ENCODE measurements around the gene ALKBH3. TPM values are rescaled to one million over a fixed set of nuclear protein-coding genes. Genes with fewer than 3 reads are reported as not detected.

Gene ALKBH3
- 19.1 TPM for total RNA-seq

DNA sequence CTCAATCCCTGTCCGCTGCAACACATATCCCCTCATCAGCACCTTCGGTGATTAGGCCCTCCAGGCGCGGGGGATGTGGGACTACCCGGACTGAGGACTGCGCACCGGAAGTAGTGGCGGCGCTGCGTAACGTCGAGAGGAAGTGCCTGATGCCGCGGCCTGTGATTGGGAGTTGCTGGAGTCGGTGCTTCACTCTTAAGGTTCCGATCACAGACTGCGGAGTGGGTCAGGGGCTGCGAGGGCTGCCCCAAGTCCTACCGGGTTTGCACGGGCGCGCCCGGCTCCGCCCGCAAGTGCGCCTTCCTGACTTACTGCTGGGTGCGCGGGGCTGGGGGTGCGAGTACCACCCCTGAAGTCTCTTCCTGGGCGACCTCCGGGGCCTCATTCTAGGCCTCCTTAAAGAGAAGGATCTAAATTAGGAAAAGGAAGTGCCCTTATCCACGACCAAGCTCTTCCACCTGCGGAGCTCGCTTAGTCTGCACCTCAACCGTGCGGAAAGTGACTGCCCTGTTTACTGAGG, at the start of gene ALKBH3:
Gene ALKBH3, plus strand, starts transcription at position 192 of the 520 bp plus-strand sequence. CDS start 1,822 bp downstream, outside the sequence.
- peak within 1 kb of the TSS; percentile 90 to 92 for H3K4me3 ChIP-seq
- DNase-seq (ENCODE audit: low spot score in 2 of 2): peak; percentile 63 to 96
- intact Hi-C loops (cut with DNase I): no loop called here
- TF ChIP-seq, protein P1, sequence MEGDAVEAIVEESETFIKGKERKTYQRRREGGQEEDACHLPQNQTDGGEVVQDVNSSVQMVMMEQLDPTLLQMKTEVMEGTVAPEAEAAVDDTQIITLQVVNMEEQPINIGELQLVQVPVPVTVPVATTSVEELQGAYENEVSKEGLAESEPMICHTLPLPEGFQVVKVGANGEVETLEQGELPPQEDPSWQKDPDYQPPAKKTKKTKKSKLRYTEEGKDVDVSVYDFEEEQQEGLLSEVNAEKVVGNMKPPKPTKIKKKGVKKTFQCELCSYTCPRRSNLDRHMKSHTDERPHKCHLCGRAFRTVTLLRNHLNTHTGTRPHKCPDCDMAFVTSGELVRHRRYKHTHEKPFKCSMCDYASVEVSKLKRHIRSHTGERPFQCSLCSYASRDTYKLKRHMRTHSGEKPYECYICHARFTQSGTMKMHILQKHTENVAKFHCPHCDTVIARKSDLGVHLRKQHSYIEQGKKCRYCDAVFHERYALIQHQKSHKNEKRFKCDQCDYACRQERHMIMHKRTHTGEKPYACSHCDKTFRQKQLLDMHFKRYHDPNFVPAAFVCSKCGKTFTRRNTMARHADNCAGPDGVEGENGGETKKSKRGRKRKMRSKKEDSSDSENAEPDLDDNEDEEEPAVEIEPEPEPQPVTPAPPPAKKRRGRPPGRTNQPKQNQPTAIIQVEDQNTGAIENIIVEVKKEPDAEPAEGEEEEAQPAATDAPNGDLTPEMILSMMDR (IDR thresholded peaks at IDR 0.05): peak in 1 of 3 experiments; percentile 10
- peaks cover 9 to 13% of the 10 kb centered on the region in 2 donors for H3K4me1 ChIP-seq
- H3K9me3 ChIP-seq: no peaks in the 10 kb centered on the region
- H3K36me3 ChIP-seq: peaks cover 14 to 32% of the 10 kb centered on the region in 2 donors
- no peaks in the 10 kb centered on the region for H3K27me3 ChIP-seq
- peak within 1 kb of the TSS; percentile 65 to 71 for H3K27ac ChIP-seq

DNA sequence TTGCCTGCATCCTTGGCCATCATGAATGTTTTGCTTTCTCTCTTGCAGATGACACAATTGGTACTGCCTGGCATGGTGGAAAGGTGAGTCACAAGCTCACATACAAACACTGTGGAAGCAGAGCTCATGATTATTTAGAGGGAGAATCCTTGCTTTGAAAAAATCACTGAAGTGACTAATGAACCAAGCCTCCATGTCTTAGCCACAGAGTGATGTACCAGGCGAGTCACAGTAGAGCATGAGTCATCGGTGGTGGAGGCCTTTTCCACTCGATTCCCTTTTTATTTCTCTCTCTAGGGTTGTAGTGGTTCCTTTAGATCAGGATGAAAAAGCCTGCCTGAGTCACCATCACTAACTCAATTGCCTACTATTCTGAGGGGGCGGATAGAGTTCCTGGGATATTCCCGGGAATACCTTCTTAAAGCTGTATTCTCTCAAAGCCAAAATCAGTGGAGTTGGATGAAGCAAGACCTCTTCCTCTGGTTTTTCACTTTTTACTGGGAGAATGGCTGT, 49.6 kb upstream of the ALKBH3 start:
- intact Hi-C loops (cut with DNase I): loop anchor here (5.0 kb wide), 1 partner anchor 149 kb away; the partner anchor contains the start of gene HSD17B12
- H3K27ac ChIP-seq: peak overlapping the region; percentile 58 to 70
- DNase-seq (ENCODE audit: low spot score in 2 of 2): peak; percentile 22 to 86
- H3K36me3 ChIP-seq: no peaks in the 10 kb centered on the region
- H3K9me3 ChIP-seq: no peaks in the 10 kb centered on the region
- TF ChIP-seq, protein P1 (IDR thresholded peaks at IDR 0.05): no peak
- H3K4me1 ChIP-seq: peaks cover 0 to 30% of the 10 kb centered on the region in 2 donors
- no peaks in the 10 kb centered on the region for H3K27me3 ChIP-seq
- H3K4me3 ChIP-seq: no peak overlapping the region

DNA sequence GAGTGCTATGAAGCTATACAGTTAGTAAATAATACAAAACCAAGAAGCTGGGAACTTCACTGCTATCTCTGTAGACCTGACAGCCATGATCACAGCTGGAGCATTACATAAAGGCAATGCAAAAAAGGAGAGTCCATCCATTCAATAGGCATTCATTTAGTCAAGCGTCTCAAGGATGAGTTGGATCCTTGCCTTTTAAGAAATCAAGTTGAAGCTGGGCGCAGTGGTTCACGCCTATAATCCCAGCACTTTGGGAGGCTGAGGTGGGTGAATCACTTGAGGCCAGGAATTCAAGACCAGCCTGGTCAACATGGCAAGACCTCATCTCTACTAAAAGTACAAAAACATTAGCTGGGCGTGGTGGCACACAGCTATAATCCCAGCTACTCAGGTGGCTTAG, 48.1 kb upstream of the ALKBH3 start:
- Histone ChIP-seq H3K36me3 (no peaks in the 10 kb centered on the region), H3K27ac (no peak overlapping the region), H3K27me3 (no peaks in the 10 kb centered on the region), H3K9me3 (no peaks in the 10 kb centered on the region), H3K4me3 (no peak overlapping the region), H3K4me1 (peaks cover 0 to 30% of the 10 kb centered on the region in 2 donors)
- intact Hi-C loops (cut with DNase I): loop anchor here (5.0 kb wide), 1 partner anchor 150 kb away; the partner anchor contains the start of gene HSD17B12
- TF ChIP-seq, protein P1 (IDR thresholded peaks at IDR 0.05): no peak
- no peak for DNase-seq (ENCODE audit: low spot score in 2 of 2)

DNA sequence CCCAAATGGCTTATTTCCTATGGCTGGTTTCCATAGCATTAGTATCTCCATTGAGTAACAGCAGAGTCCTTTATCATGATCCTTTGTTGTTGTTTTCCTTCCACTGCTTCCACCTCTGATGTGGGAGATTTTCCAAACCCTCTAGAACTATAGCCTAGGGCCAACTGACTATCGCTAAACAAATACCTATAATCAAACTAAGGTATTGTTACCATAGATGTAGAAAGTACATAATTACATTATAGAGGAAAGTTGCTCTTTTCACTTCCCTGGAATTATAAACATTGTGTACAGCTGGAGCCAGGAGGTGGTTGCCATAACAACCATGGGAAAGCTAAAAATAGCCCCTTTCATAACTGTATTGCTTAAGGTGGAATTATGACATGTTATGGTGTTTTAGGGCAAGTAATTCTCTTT, 47.0 kb upstream of the ALKBH3 start:
- no peak for DNase-seq (ENCODE audit: low spot score in 2 of 2)
- H3K27ac ChIP-seq: no peak overlapping the region

DNA sequence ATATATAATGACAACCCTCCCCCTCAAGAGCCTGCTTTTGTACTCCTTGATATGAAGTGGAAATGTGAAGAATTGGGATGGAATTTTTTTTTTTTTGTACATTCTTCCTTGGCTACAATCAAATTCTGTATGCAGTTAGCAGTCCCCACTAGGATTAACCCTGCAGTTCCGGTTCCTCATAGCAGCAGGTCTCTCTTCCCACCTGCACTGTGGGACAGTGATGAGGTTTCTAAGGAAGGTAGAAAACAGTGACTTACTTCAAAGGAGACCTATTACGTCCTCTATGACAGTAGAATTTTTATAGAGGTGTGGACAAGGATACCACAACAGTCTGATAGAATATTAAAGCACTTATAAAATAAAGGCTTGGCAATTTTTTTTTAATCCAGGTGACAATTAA, 46.3 kb upstream of the ALKBH3 start:
- peaks cover 3 to 30% of the 10 kb centered on the region in 2 donors for H3K4me1 ChIP-seq
- H3K4me3 ChIP-seq: no peak overlapping the region
- intact Hi-C loops (cut with DNase I): loop anchor here (5.0 kb wide), 1 partner anchor 152 kb away; the partner anchor contains the start of gene HSD17B12
- no peaks in the 10 kb centered on the region for H3K9me3 ChIP-seq
- no peak for DNase-seq (ENCODE audit: low spot score in 2 of 2)
- peaks cover 0 to 4% of the 10 kb centered on the region in 2 donors for H3K36me3 ChIP-seq
- TF ChIP-seq, protein P1 (IDR thresholded peaks at IDR 0.05): no peak
- H3K27ac ChIP-seq: no peak overlapping the region
- H3K27me3 ChIP-seq: no peaks in the 10 kb centered on the region

More for the DNA sequence above, 47.0 kb upstream of the ALKBH3 start:
- peaks cover 3 to 30% of the 10 kb centered on the region in 2 donors for H3K4me1 ChIP-seq
- intact Hi-C loops (cut with DNase I): loop anchor here (5.0 kb wide), 1 partner anchor 151 kb away; the partner anchor contains the start of gene HSD17B12
- no peaks in the 10 kb centered on the region for H3K36me3 ChIP-seq
- H3K9me3 ChIP-seq: no peaks in the 10 kb centered on the region
- H3K4me3 ChIP-seq: no peak overlapping the region
- TF ChIP-seq, protein P1 (IDR thresholded peaks at IDR 0.05): no peak
- H3K27me3 ChIP-seq: no peaks in the 10 kb centered on the region
